OCI-LY1 (cell line): ENCODE data around the gene MGA.

Source experiments
- H2AFZ ChIP-seq: fragments of 200-600 bp; sonication (generic), shearing (Covaris generic); 2 replicates; pipeline ENCODE4 v1.6.0; 2014; ENCODE audit warnings: antibody characterized with exemption, mild to moderate bottlenecking, low read length
- H3F3A ChIP-seq: fragments of 200-600 bp; sonication (generic), shearing (Covaris generic); 2 replicates; pipeline ENCODE4 v1.6.0; 2014; ENCODE audit warnings: mild to moderate bottlenecking, antibody characterized with exemption, low read length, moderate library complexity; ENCODE audit not compliant: insufficient read depth
- H3K27ac ChIP-seq: fragments of 200-600 bp; sonication (generic); 2 replicates; pipeline ENCODE4 v1.5.1; 2014; ENCODE audit warnings: low read length, mixed run types, mild to moderate bottlenecking, low read depth; ENCODE audit not compliant: poor library complexity, severe bottlenecking
- H3K27me3 ChIP-seq: fragments of 200-600 bp; sonication (generic); 2 replicates; pipeline ENCODE4 v1.6.0; 2014; ENCODE audit warnings: antibody characterized with exemption, mild to moderate bottlenecking, low read length, moderate library complexity; ENCODE audit not compliant: insufficient read depth
- H3K36me3 ChIP-seq: fragments of 200-600 bp; sonication (generic); 2 replicates; pipeline ENCODE4 v1.6.1; 2014; ENCODE audit warnings: mild to moderate bottlenecking, antibody characterized with exemption, low read length, moderate library complexity, mixed read lengths; ENCODE audit not compliant: insufficient read depth
- H3K4me1 ChIP-seq: fragments of 200-600 bp; sonication (generic); 2 replicates; pipeline ENCODE4 v1.5.1; 2014; ENCODE audit warnings: mild to moderate bottlenecking, low read length, moderate library complexity; ENCODE audit not compliant: insufficient read depth, severe bottlenecking
- H3K4me2 ChIP-seq: fragments of 200-600 bp; sonication (generic), shearing (Covaris generic); 2 replicates; pipeline ENCODE4 v1.6.1; 2014; ENCODE audit warnings: low read length
- H3K4me3 ChIP-seq: fragments of 200-600 bp; sonication (generic); 2 replicates; pipeline ENCODE4 v1.5.1; 2014; ENCODE audit warnings: low read length, low read depth, mild to moderate bottlenecking, mixed read lengths; ENCODE audit not compliant: poor library complexity, severe bottlenecking
- H3K79me2 ChIP-seq: fragments of 200-600 bp; shearing (Covaris generic); 2 replicates; pipeline ENCODE4 v1.6.1; 2016; ENCODE audit warnings: mixed run types, low read length, mixed read lengths; ENCODE audit not compliant: insufficient read depth
- H3K9ac ChIP-seq: fragments of 200-600 bp; sonication (generic), shearing (Covaris generic); 2 replicates; pipeline ENCODE4 v1.6.1; 2014; ENCODE audit warnings: mild to moderate bottlenecking, low read length, mixed read lengths
- H3K9me2 ChIP-seq: fragments of 200-600 bp; sonication (generic), shearing (Covaris generic); 2 replicates; pipeline ENCODE4 v1.6.1; 2014; ENCODE audit warnings: low read depth, mild to moderate bottlenecking, low read length, mixed read lengths
- H3K9me3 ChIP-seq: fragments of 200-600 bp; shearing (Covaris generic); 2 replicates; pipeline ENCODE4 v1.6.1; 2014; ENCODE audit warnings: low read length, mixed read lengths
- H4K20me1 ChIP-seq: fragments of 200-600 bp; sonication (generic), shearing (Covaris generic); 2 replicates; pipeline ENCODE4 v1.6.0; 2016; ENCODE audit warnings: mild to moderate bottlenecking, low read length; ENCODE audit not compliant: insufficient read depth
- CTCF ChIP-seq: fragments of 200-600 bp; sonication (generic), shearing (Covaris generic); IDR thresholded peaks from 2 replicates; pipeline ENCODE4 v1.5.1; 2017; ENCODE audit warnings: mild to moderate bottlenecking, antibody characterized with exemption, low read length, moderate library complexity, mixed read lengths
- EZH2 ChIP-seq: fragments of 200-600 bp; sonication (generic), shearing (Covaris generic); IDR thresholded peaks from 2 replicates; pipeline ENCODE4 v1.8.0; 2017; ENCODE audit warnings: borderline replicate concordance, mixed run types, mild to moderate bottlenecking, antibody characterized with exemption, low read length, moderate library complexity, mixed read lengths

The MGA gene

GRCh38 chr15:41817327-41817726, 157.1 kb downstream of the MGA start:
- TF ChIP-seq CTCF (no peak), EZH2 (no peak)
- no peak overlapping the region for H2AFZ ChIP-seq
- no peaks in the 10 kb centered on the region for H3F3A ChIP-seq
- H3K9me3 ChIP-seq: no peaks in the 10 kb centered on the region
- no peaks in the 10 kb centered on the region for H3K79me2 ChIP-seq
- H3K27ac ChIP-seq: no peak overlapping the region
- peaks cover 9% of the 10 kb centered on the region; the same call in 1 of the 2 replicates for H3K36me3 ChIP-seq
- H3K9ac ChIP-seq: no peak overlapping the region
- no peak overlapping the region for H3K4me2 ChIP-seq
- H3K4me1 ChIP-seq: no peaks in the 10 kb centered on the region
- H4K20me1 ChIP-seq: no peaks in the 10 kb centered on the region
- H3K9me2 ChIP-seq: no peaks in the 10 kb centered on the region
- no peak overlapping the region for H3K4me3 ChIP-seq
- no peaks in the 10 kb centered on the region for H3K27me3 ChIP-seq

GRCh38 chr15:41817781-41818180, 157.6 kb downstream of the MGA start:
- H4K20me1 ChIP-seq: no peaks in the 10 kb centered on the region

GRCh38 chr15:41819455-41820050, 159.3 kb downstream of the MGA start:
- H3K9ac ChIP-seq: no peak overlapping the region

More at GRCh38 chr15:41817781-41818180, 157.6 kb downstream of the MGA start:
- no peaks in the 10 kb centered on the region for H3K4me1 ChIP-seq
- no peaks in the 10 kb centered on the region for H3K9me2 ChIP-seq
- peaks cover 9% of the 10 kb centered on the region; the same call in 1 of the 2 replicates for H3K36me3 ChIP-seq
- no peak overlapping the region for H3K4me3 ChIP-seq
- H3K27me3 ChIP-seq: no peaks in the 10 kb centered on the region
- H3K79me2 ChIP-seq: no peaks in the 10 kb centered on the region
- no peak overlapping the region for H3K4me2 ChIP-seq
- no peaks in the 10 kb centered on the region for H3K9me3 ChIP-seq
- no peak overlapping the region for H2AFZ ChIP-seq
- no peak overlapping the region for H3K27ac ChIP-seq
- no peaks in the 10 kb centered on the region for H3F3A ChIP-seq
- H3K9ac ChIP-seq: no peak overlapping the region
- TF ChIP-seq CTCF: no peak
- no peak for TF ChIP-seq EZH2

More at GRCh38 chr15:41819455-41820050, 159.3 kb downstream of the MGA start:
- Histone ChIP-seq H3K9me3 (no peaks in the 10 kb centered on the region), H3F3A (no peaks in the 10 kb centered on the region), H3K4me1 (no peaks in the 10 kb centered on the region), H3K36me3 (peaks cover 9% of the 10 kb centered on the region; the same call in 1 of the 2 replicates), H3K4me3 (no peak overlapping the region), H3K27ac (no peak overlapping the region), H4K20me1 (no peaks in the 10 kb centered on the region), H3K4me2 (no peak overlapping the region), H2AFZ (no peak overlapping the region), H3K9me2 (no peaks in the 10 kb centered on the region), H3K27me3 (no peaks in the 10 kb centered on the region), H3K79me2 (no peaks in the 10 kb centered on the region)
- no peak for TF ChIP-seq EZH2
- no peak for TF ChIP-seq CTCF
